ENCODE results near the gene ERI3.
A peak's percentile ranks its signal among the peaks of the same experiment; 100 is the strongest.

The ERI3 gene, protein sequence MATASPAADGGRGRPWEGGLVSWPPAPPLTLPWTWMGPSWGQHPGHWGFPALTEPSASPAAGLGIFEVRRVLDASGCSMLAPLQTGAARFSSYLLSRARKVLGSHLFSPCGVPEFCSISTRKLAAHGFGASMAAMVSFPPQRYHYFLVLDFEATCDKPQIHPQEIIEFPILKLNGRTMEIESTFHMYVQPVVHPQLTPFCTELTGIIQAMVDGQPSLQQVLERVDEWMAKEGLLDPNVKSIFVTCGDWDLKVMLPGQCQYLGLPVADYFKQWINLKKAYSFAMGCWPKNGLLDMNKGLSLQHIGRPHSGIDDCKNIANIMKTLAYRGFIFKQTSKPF

GRCh38 chr1:44354840-44355581 is at the start of gene ERI3:
ERI3 (minus strand) TSS chr1:44355257; CDS start chr1:44355026, 231 bp downstream.
- DNase-seq: peak; percentile 98

- no peak for DNase-seq
Measured at GRCh38 chr1:44401256-44402228, 46.5 kb upstream of the ERI3 start.

- DNase-seq: no peak
Measured at GRCh38 chr1:44390277-44390676, 35.2 kb upstream of the ERI3 start.

GRCh38 chr1:44389437-44389836 is 34.4 kb upstream of the ERI3 start:
- DNase-seq: no peak

- no peak for DNase-seq
Measured at GRCh38 chr1:44388551-44388950, 33.5 kb upstream of the ERI3 start.

GRCh38 chr1:44380666-44381177 is 25.7 kb upstream of the ERI3 start:
- no peak for DNase-seq

GRCh38 chr1:44377925-44378784 is 23.1 kb upstream of the ERI3 start:
- no peak for DNase-seq

DNA sequence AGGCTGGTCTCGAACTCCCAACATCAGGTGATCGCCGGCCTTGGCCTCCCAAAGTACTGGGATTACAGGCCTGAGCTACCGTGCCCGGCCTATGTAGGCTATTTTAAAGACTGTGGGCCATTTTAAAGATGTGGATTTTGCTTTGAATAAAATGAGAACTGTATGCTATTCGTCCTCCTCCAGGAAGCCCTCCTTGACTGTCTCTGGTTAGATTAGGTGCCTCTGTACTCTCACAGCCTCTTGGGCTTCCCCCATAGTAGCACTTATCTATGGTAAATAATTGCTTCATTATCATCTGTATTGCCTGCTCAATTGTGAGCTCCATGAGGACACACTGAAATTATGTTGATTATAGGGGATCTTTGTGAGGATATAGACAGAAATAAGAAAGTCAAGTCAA is 20.5 kb upstream of the ERI3 start:
- DNase-seq: no peak

GRCh38 chr1:44371206-44371605 is 16.1 kb upstream of the ERI3 start:
- DNase-seq: no peak

- DNase-seq: no peak
Measured at GRCh38 chr1:44368471-44369151, 13.6 kb upstream of the ERI3 start.

GRCh38 chr1:44367944-44368343 is 12.9 kb upstream of the ERI3 start:
- DNase-seq: no peak

- no peak for DNase-seq
Measured at GRCh38 chr1:44366371-44366975, 11.4 kb upstream of the ERI3 start.

DNA sequence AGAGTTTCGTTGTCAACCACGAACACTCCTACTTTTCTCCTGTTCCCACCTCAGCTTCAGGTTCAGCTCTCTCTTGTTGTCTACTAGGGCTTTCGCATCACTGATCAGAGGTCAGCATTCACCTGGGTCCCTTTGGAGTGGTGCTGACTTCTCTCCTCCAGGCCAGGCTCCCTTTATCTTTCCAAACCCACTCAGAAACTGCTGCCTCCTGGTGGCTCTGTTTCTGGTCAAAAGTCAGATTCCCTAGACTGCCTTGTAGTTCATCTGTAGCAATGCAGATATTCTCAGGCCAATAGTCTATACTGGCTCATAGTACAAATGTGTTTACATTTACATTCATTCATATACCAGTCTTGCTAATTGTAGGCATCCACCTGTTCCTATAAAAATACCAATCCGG is 6.4 kb upstream of the ERI3 start:
- no peak for DNase-seq

- DNase-seq: no peak
Measured at GRCh38 chr1:44359234-44359935, 4.3 kb upstream of the ERI3 start.

- DNase-seq: no peak
Measured at GRCh38 chr1:44357710-44358109, 2.7 kb upstream of the ERI3 start.

GRCh38 chr1:44355582-44356305 is 687 bp upstream of the ERI3 start:
- no peak for DNase-seq

GRCh38 chr1:44354268-44354839 is 703 bp downstream of the ERI3 start:
- DNase-seq: peak; percentile 33

DNA sequence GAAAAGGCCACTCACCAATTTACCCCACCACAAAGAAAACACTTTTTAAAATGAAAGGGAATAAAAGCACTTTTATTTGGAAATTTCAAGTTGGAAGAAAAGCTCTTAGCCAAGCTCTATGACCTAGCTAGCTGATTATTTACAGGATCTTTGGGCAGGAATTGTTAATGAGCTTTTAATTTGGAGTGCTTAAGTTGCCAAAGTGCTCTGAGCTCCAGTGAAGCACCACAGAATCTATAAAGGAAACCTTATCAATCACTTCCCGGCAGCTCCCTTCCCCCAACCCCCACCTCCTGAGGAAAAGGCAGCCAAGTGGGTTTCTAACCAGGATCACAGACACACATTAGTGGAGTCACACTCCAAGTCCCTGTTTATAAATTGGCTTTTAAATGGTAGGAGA is 1.5 kb downstream of the ERI3 start:
- no peak for DNase-seq

- no peak for DNase-seq
Measured at GRCh38 chr1:44351289-44351688, 3.8 kb downstream of the ERI3 start.

All from left hindlimb (tissue), 1 donor.